ENCODE measurements around the gene CLOCK. TPM values are rescaled to one million over a fixed set of nuclear protein-coding genes. Genes with fewer than 3 reads are reported as not detected.

Gene CLOCK
- total RNA-seq, 8 experiments from 2014 or later: 12.0 to 37.7 (median 17.5) TPM

GRCh38 chr4:55381502-55381901 lies 165.2 kb downstream of the CLOCK start:
- ATAC-seq (replicated peaks in 6 of 8): peak in 1 of 8 experiments; percentile 38
- WGBS, 10 experiments: 39 to 92% (median 83%) methylated on average over 2 to 6 of the region's 7 CpGs; no CpG with 5 or more reads in 5 of the 10 experiments
- no peaks in the 10 kb centered on the region for H3K4me1 ChIP-seq (replicated peaks in 1 of 2)
- H3K4me3 ChIP-seq: no peak overlapping the region
- in situ Hi-C loops (cut with MboI; ENCODE audit: low pct_unique_long_range_greater_than_20kb in 2 of 9, low sequenced_read_pairs in 9 of 9, unreplicated experiment in 9 of 9): no loop called here
- H3K27ac ChIP-seq: no peak overlapping the region

GRCh38 chr4:55380576-55380975 lies 166.1 kb downstream of the CLOCK start:
- Histone ChIP-seq H3K4me3 (no peak overlapping the region), H3K27ac (no peak overlapping the region), H3K4me1 (replicated peaks in 1 of 2) (no peaks in the 10 kb centered on the region)
- no peak for ATAC-seq (replicated peaks in 6 of 8)
- WGBS, 10 experiments: 33 to 89% (median 69%) methylated on average over 1 to 2 of the region's 2 CpGs; no CpG with 5 or more reads in 1 of the 10 experiments
- in situ Hi-C loops (cut with MboI; ENCODE audit: low pct_unique_long_range_greater_than_20kb in 2 of 9, low sequenced_read_pairs in 9 of 9, unreplicated experiment in 9 of 9): no loop called here

DNA sequence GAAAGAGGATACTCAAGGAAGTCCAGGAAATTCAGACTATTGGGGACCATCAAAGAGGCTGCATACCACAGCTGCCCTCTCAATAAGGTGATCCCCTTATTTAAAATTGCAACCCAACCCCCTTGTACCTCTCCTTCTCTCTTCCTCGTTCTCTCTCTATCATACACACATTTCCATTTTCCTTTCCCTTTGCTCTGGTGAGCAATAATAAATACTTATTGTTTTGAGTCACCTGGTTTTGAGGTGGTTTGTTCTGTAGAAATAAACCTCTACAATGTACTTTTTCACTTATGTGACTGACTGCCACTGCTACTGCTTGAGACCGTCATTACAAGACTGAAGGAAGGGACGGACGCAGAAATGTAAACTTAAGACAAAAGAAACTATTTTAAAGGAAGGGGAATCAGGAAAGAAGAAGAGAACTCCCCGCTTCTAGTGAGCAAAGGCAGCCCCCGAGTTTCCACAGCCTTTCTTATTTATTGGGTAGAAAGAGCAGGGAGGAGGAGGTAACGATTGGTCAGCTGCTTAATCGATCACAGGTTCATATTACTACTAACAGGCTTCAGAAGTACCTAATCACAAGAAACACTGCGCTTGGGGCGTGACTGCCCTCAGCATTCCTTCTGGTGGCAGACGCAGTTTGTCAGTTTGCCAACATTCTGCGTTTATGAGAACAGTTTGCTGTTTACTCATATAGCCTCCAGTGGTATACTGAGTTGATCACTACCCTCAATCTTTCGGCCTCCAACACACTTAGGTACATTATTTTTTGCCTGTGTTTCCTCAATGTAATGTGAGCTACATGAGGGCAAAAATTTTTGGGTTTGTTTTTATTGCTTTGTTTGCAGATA lies 167.9 kb downstream of the CLOCK start:
- no peaks in the 10 kb centered on the region for H3K4me1 ChIP-seq (replicated peaks in 1 of 2)
- ATAC-seq (replicated peaks in 6 of 8): peak in 1 of 8 experiments; percentile 18
- 38 to 93% (median 85%) methylated on average over 1 to 11 of the region's 13 CpGs for WGBS, 10 experiments
- H3K4me3 ChIP-seq: no peak overlapping the region
- H3K27ac ChIP-seq: no peak overlapping the region
- in situ Hi-C loops (cut with MboI; ENCODE audit: low pct_unique_long_range_greater_than_20kb in 2 of 9, low sequenced_read_pairs in 9 of 9, unreplicated experiment in 9 of 9): no loop called here

Other genes starting within 250 kb of the CLOCK start
- 10 to 100 TPM in 2 of 8 experiments, 1 to 10 TPM in 6; 5.7 to 19.9 (median 9.0) TPM for gene SRD5A3, start 200.7 kb downstream of the CLOCK start, total RNA-seq
- 100 to 1,000 TPM in 1 of 8 experiments, 10 to 100 TPM in 7; 25.9 to 102 (median 45.9) TPM for gene TMEM165, start 151.0 kb downstream of the CLOCK start, total RNA-seq
- gene PDCL2, start 45.3 kb upstream of the CLOCK start, total RNA-seq: under 1 TPM in 2 of 8 experiments, not detected in 6; 0.38 to 0.49 TPM
- 10 to 100 TPM in 7 of 8 experiments, 1 to 10 TPM in 1; 1.9 to 89.3 (median 55.8) TPM for gene NMU, start 89.4 kb upstream of the CLOCK start, total RNA-seq